ENCODE measurements around the gene CD44.

The CD44 gene

DNA sequence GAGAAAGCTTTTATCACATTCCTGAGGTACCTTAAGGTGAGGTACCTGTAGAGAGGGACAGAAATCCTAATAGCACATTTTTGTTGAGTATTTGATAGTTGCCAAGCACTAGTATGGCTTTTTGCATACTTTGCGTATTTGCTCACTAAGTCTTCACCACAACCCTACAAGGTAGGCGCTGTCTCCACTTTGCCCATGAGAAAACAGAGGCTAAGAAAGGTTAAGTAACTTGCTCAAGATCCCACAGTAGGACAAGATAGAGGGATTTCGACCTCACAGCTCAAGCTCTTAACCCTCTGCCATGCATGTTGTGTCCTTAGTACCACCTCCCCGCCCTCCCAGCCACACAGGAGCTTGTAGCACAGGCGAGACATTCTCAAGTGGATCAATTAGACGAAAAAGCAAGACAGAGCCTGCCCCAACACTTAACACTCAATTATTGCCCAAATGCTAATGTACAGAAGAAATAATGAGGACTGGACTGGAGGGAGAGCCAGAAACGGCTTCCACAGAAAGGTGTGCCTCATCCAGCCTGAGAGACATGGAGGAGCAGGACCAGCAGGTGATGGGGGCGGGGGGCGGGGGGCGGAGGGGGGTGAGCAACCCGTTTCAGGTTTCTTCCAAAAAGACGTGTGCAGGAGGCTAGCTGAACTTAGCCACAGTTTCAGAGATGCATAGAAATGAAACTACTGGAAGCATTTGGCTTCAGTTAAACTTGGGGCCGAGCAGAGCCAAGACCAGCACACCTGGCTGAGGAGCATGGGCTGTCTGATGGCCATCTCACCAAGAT lies 26.7 kb upstream of the CD44 start:
- DNase-seq (ENCODE audit: low spot score), result no peak

GRCh38 chr11:35112846-35113105 lies 26.2 kb upstream of the CD44 start:
- DNase-seq (ENCODE audit: low spot score), result no peak

DNA sequence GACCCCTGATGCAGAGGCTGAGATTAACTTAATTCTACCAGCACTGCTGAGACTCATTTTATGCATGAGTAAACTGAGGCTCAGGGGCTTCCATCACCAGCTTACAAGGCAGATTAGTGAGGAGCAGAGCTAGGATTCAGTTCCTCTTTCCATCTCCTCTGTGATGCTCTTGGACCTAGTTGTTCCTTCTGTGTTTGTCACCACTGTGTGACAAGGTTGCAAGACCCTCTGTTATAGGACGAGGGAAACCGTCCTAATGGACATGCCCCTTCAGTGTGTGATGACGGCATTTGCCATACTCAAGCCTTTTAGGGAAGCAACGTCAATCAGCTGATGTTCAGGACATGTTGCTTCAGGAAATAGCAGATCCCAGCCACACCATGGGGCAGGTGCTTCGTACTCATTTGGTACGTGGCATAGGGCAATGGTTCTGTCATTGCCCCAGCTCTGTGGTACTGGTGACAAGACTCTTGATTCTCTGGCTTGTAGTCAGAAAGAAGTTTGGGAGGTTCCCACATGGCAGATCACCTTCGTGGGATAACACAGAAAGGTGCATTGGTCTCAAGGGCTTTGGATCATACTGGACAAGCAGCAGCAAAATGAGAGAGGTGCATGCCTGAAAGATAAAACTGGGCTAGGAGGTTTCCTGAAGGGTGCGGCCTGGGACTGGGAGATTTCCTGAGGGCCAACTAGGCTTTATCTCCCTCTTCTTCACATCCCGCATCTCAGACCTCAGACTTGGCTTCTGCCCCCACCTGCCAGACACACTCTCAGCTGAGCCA lies 23.9 kb upstream of the CD44 start:
- no peak for DNase-seq (ENCODE audit: low spot score)

DNA sequence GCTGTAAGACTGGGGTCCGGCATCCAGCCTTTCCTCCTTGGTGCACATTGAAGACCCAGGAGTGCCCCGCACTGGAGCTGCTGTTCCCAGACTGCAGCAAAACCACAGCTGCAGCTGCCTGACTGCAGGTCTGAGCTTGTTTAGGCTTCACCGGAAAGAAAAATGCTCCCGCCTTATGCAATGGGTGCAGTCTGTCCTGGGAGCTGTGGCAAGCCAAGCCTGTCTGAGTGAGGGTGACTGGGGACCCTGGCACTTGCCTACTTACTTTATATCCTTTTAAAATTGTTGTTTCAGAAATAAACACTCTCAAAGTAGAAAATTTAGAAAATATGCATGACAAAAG lies 23.3 kb upstream of the CD44 start:
- no peak for DNase-seq (ENCODE audit: low spot score)

DNA sequence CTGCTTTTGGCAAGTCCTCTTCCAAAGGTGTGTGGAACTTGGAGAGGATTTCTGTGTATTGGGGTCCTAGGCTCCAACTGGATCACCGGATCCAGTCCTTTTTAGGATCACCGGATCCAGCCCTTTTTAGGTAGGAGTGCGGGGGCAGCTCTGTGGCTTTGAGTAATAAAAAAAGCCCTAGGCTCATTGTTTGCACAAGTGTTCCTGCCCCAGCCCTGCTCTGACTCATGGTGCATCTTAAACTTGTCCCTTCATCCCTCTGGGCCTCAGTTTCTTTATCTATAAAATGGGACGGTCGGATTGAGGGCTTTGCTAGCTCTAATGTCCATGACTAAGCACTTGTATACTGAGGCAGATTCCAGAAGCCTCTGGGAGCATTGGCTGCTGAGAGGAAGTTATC lies 22.7 kb upstream of the CD44 start:
- DNase-seq (ENCODE audit: low spot score), result no peak

DNA sequence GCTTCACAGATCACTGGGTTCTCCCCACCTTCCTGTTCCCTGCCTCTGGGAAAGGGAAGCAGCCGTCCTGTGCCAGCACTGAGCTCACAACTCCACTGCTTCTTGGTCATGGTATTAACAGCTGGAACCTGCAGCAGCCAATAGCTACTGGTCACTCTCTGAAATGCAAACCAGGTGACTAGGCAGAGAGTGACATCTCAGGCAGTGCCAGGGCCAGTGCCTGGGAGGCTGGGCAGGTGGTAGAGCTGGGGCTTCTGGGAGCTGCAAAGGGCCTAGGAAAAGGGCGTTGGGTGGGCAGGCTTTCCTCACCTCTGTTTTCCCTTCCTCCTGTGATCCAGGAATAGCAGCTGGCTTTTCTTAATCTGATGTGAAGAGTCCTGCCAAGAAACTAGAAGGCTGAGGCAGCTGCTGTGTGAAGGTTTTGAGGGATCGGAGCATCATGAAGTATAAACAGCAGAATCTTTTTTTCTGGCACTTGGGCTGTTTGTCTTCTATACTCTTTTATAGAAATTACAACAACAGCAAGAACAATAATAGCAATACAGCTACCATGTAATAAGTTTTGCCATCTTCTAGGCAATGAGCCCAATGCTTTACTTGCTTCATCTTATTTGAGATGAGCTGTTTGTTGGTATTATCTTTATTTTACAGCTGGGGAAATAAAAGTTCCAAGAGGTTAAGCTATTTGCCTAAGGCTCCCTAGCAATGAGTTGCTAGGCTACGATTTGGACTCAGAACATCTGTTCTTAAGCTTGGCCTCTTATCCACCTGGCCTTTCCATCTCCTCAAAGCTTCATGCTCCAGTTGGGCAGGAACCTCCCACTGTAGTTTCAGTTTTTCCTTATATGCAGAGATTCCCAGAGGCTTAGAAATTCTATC lies 22.0 kb upstream of the CD44 start:
- no peak for DNase-seq (ENCODE audit: low spot score)

- DNase-seq (ENCODE audit: low spot score), result no peak
These were observed 20.1 kb upstream of the CD44 start for GRCh38 chr11:35118906-35119305.

DNA sequence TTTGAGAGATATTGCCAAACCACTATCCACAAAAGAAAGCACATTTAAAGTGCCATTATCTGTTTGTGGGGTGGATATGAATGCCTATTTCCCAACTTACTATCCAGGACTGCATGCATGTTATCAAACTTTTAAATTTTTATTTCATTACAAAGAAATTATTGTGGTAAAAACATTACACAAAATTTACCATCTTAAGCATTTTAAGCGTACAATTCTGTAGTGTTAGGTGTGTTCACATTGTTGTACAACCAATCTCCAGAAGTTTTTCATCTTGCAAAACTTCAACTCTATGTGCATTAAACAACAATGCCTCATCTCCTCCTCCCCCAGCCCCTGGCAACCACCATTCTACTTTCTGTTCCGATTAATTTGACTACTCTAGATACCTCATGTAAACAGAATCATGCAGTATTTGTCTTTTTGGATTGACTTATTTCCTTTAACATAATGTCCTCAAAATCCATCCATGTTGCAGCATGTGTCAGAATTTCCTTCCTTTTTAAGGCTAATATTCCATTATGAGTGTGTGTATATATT lies 17.6 kb upstream of the CD44 start:
- no peak for DNase-seq (ENCODE audit: low spot score)

GRCh38 chr11:35122308-35122707 lies 16.7 kb upstream of the CD44 start:
- DNase-seq (ENCODE audit: low spot score), result no peak

GRCh38 chr11:35126000-35126878 lies 12.7 kb upstream of the CD44 start:
- DNase-seq (ENCODE audit: low spot score), result no peak

GRCh38 chr11:35126879-35127581 lies 11.9 kb upstream of the CD44 start:
- no peak for DNase-seq (ENCODE audit: low spot score)

DNA sequence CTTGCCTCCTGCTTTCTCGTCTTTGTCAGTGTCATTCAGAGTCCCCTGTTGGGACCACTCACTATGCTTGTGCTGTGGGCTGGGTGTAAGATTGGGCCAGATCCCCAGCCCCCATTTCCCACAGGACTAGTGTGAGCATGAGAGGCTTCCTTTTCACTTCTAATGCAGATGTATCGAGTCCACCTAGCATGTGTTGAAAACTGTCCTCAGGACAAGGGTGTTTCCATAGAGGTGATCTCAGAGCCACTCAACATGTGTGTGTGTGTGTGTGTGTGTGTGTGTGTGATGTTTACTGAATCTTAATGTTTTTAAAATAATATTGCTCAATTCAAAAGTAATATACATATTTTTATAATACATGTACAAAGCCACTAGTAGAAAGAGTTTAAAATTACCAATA lies 11.4 kb upstream of the CD44 start:
- no peak for DNase-seq (ENCODE audit: low spot score)

DNA sequence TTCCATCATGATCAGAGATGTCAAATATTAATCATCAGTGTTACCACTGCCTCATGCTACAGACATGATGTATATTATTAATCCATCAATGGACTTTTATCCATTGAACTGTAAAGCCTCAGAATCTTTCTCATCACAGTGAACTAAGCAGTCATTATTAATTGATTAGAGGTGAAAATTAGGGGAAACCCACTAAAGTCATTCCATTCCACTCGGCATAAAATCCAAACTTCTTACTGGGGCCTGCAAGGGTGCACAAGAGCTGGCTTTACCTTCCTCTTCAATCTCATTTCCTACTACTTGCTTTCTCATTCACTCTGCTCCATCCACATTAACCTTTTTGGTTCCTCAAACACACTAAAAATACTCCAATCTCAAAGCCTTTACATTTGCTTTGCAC lies 7.9 kb upstream of the CD44 start:
- DNase-seq (ENCODE audit: low spot score), result no peak

DNA sequence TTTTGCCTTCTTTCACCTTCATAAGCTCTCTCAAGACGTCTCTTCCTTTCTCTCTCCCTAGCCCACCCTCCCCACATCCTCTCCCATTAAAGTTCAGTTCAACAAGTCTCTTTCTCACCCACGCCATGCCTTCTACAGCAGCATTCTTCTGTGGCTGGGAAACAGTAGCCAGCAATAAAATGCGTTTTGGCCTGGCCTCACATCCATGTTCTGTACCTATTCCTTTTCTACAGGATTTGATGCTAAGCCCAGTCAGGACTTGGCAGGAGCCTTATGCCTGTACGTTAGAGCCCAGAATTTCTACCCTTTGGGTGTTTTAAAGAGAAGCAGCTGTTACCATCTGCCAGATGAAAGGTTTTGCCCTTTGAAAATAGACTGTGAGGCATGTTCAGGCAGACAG lies 7.1 kb upstream of the CD44 start:
- no peak for DNase-seq (ENCODE audit: low spot score)

DNA sequence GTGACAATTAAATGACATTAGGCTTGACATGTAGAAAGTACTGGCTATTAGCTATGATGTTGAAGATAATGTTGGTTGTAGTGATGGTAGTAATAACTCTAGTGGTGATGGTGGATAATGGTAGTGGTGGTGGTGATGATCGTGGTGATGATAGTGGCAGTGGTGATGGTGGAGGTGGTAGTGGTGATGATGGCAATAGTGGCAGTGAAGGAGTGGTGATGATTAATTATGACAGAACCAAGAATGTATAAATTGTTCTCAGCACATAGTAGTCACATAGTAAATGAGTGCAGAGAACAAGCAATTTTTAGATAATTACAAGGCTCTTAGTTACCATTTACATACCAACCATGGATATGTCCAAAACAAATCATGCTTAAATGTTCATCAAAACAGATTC lies 5.3 kb upstream of the CD44 start:
- no peak for DNase-seq (ENCODE audit: low spot score)

DNA sequence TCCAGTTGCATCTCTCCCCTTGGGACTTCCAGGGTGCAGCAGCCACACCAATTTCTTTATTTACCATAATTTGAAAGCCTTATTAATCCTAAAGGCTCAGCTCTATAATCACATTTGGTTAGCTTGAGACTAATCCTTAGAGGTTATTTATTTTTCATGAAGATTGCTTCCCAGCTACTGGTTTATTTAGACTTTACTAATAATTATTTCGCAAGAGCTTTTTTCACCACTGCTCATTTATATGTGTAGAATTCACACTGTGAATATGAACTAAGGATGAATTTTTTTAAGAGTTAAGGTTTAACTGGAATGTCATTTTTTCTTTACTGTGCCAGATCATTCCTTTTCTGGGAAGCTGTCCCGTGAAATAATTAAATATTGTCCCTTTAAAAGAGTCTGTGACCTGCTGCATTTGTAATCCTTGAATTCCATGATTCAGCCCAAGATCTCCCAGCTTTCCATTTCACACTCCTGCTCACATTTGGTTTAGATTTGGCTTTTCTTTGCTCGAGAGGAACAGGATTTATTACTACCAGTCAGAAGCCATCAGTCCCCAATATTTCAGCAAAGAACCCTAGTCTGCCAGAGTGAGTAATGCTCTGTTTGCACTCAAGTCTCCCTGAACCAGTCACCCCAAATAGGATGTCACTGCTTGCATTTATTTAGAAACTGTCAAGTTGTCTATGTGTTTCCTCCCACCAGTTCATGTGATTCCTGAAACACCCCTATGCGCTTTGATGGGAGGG lies 4.4 kb upstream of the CD44 start:
- no peak for DNase-seq (ENCODE audit: low spot score)

GRCh38 chr11:35135222-35135621 lies 3.7 kb upstream of the CD44 start:
- no peak for DNase-seq (ENCODE audit: low spot score)

DNA sequence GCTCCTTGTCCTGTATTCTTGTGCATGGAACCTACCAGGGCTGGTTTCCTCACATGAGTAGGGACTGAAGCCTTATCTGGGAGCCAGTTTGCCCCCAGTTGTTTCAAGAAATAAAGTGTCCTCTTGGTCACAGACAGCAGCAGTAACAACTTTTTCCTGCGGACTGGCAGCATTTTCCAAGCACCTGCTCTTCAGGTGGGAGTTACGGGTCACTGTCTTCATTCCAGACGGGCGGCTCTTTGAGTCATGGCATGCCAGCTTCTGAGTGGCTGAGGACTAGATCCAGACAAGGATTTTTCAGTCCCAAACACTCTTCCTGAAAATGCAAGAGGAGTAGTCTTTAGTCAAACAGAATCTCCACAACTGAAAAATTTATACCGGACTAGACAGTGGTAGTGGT lies 2.7 kb upstream of the CD44 start:
- no peak for DNase-seq (ENCODE audit: low spot score)

GRCh38 chr11:35138058-35138457 lies 913 bp upstream of the CD44 start:
- DNase-seq (ENCODE audit: low spot score), result no peak

GRCh38 chr11:35138606-35138942 lies 397 bp upstream of the CD44 start:
- no peak for DNase-seq (ENCODE audit: low spot score)

All from LoVo (cell line).